Prostate gland (tissue), 2 donors: ENCODE measurements around the gene MAML2.

Source experiments
- CTCF ChIP-seq, 4 experiments: fragments of 200-600 bp in 2 of 4; fragments of 450-650 bp in 2 of 4; sonication (generic) in 2 of 4; IDR thresholded peaks; 1 replicate in 3 of 4; 2 replicates in 1 of 4; pipeline ENCODE4 v1.5.1; 2016 to 2019; ENCODE audit warnings: antibody characterized with exemption in 4 of 4, mild to moderate bottlenecking in 2 of 4, moderate library complexity in 2 of 4
- POLR2A ChIP-seq: fragments of 450-650 bp; IDR thresholded peaks from one replicate; pipeline ENCODE4 v1.6.1; 2016; ENCODE audit warnings: antibody characterized with exemption, mild to moderate bottlenecking

- TF ChIP-seq CTCF (IDR thresholded peaks at IDR 0.05), result no peak
- no peak for TF ChIP-seq POLR2A
These were observed 101.6 kb downstream of the MAML2 start for GRCh38 chr11:96241331-96241841.
